SK-N-SH treated with all-trans-retinoic acid at 6 μM for 48 hours (cell line): ENCODE data around the gene RAD51B.

Source experiments
- ATAC-seq: fragments of 200-7000 bp; cut with Tn5 transposase; 3 replicates; pipeline ENCODE4 v1.9.1; 2020; ENCODE audit warnings: mild to moderate bottlenecking, moderate library complexity
- ARNTL ChIP-seq: fragments of 450-650 bp; formaldehyde crosslinking; IDR thresholded peaks from 2 replicates; pipeline ENCODE4 v1.5.0; 2020; ENCODE audit warnings: low read depth, mild to moderate bottlenecking, moderate library complexity, borderline replicate concordance
- BACH2 ChIP-seq: fragments of 250-450 bp; sonication (Bioruptor Pico); IDR thresholded peaks from 2 replicates; pipeline ENCODE4 v1.9.0; 2021; ENCODE audit warnings: mild to moderate bottlenecking, borderline replicate concordance
- CSDC2 ChIP-seq: fragments of 250-450 bp; sonication (Bioruptor Pico); IDR thresholded peaks from 2 replicates; pipeline ENCODE4 v1.5.0; 2020; ENCODE audit warnings: mild to moderate bottlenecking, moderate library complexity
- CSRNP3 ChIP-seq: fragments of 250-450 bp; sonication (Bioruptor Pico); IDR thresholded peaks from 2 replicates; pipeline ENCODE4 v1.5.1; 2021; ENCODE audit warnings: mild to moderate bottlenecking, moderate library complexity
- ESRRG ChIP-seq: fragments of 250-450 bp; sonication (Bioruptor Pico); IDR thresholded peaks from 2 replicates; pipeline ENCODE4 v1.6.1; 2021; ENCODE audit warnings: mild to moderate bottlenecking
- GLIS3 ChIP-seq: fragments of 250-450 bp; sonication (Bioruptor Pico); IDR thresholded peaks from 2 replicates; pipeline ENCODE4 v1.5.0; 2020; ENCODE audit warnings: mild to moderate bottlenecking, moderate library complexity
- ISL1 ChIP-seq: fragments of 250-450 bp; sonication (Bioruptor Pico); IDR thresholded peaks from 2 replicates; pipeline ENCODE4 v2.1.2; 2022; ENCODE audit warnings: mild to moderate bottlenecking, moderate library complexity
- OSR1 ChIP-seq: fragments of 250-450 bp; sonication (Bioruptor Pico); IDR thresholded peaks from 2 replicates; pipeline ENCODE4 v1.8.0; 2022; ENCODE audit warnings: moderate library complexity, mild to moderate bottlenecking, inconsistent platforms
- PPARA ChIP-seq: fragments of 250-450 bp; sonication (Bioruptor Pico); IDR thresholded peaks from 2 replicates; pipeline ENCODE4 v1.5.0; 2020; ENCODE audit warnings: mild to moderate bottlenecking, borderline replicate concordance
- RARB ChIP-seq: fragments of 250-450 bp; sonication (Bioruptor Pico); IDR thresholded peaks from 2 replicates; pipeline ENCODE4 v1.8.0; 2021; ENCODE audit warnings: mild to moderate bottlenecking, moderate library complexity
- SNAI2 ChIP-seq: fragments of 250-450 bp; sonication (Bioruptor Pico); IDR thresholded peaks from 2 replicates; pipeline ENCODE4 v1.5.0; 2020; ENCODE audit warnings: mild to moderate bottlenecking, moderate library complexity
- TCF4 ChIP-seq: fragments of 250-450 bp; sonication (Bioruptor Pico); IDR thresholded peaks from 2 replicates; pipeline ENCODE4 v1.8.0; 2021; ENCODE audit warnings: mild to moderate bottlenecking, moderate library complexity, borderline replicate concordance
- TOX ChIP-seq: fragments of 250-450 bp; sonication (Bioruptor Pico); IDR thresholded peaks from 2 replicates; pipeline ENCODE4 v1.8.0; 2021; ENCODE audit warnings: mild to moderate bottlenecking, moderate library complexity, borderline replicate concordance
- TSHZ2 ChIP-seq: fragments of 250-450 bp; sonication (Bioruptor Pico); IDR thresholded peaks from 2 replicates; pipeline ENCODE4 v1.5.0; 2020; ENCODE audit warnings: mild to moderate bottlenecking, moderate library complexity
- ZC3H10 ChIP-seq: fragments of 250-450 bp; sonication (Bioruptor Pico); IDR thresholded peaks from 2 replicates; pipeline ENCODE4 v1.5.1; 2021; ENCODE audit warnings: mild to moderate bottlenecking, moderate library complexity
- ZFP3 ChIP-seq: fragments of 250-450 bp; sonication (Bioruptor Pico); IDR thresholded peaks from 2 replicates; pipeline ENCODE4 v1.5.0; 2020; ENCODE audit warnings: mild to moderate bottlenecking, moderate library complexity
- ZFP30 ChIP-seq: fragments of 450-650 bp; formaldehyde crosslinking; IDR thresholded peaks from 2 replicates; pipeline ENCODE4 v1.5.0; 2022; ENCODE audit warnings: mild to moderate bottlenecking, moderate library complexity
- ZNF565 ChIP-seq: fragments of 450-650 bp; formaldehyde crosslinking; conservative IDR thresholded peaks from 2 replicates; pipeline ENCODE4 v1.5.0; 2020; ENCODE audit warnings: low read depth, mild to moderate bottlenecking, moderate library complexity
- ZNF70 ChIP-seq: fragments of 450-650 bp; formaldehyde crosslinking; IDR thresholded peaks from 2 replicates; pipeline ENCODE4 v1.5.0; 2020; ENCODE audit warnings: mild to moderate bottlenecking, moderate library complexity
- ZNF8 ChIP-seq: fragments of 450-650 bp; formaldehyde crosslinking; IDR thresholded peaks from 2 replicates; pipeline ENCODE4 v1.5.0; 2020; ENCODE audit warnings: mild to moderate bottlenecking, moderate library complexity
- TF ChIP-seq, protein P1 (sequence below): fragments of 250-450 bp; sonication (Bioruptor Pico); IDR thresholded peaks from 2 replicates; pipeline ENCODE4 v1.8.0; 2020; ENCODE audit warnings: mild to moderate bottlenecking, moderate library complexity, borderline replicate concordance
- TF ChIP-seq, protein P2 (sequence below): fragments of 250-450 bp; sonication (Bioruptor Pico); IDR thresholded peaks from 2 replicates; pipeline ENCODE4 v1.5.1; 2020; ENCODE audit warnings: low read depth, mild to moderate bottlenecking, moderate library complexity
- TF ChIP-seq, protein P3 (sequence below): fragments of 250-450 bp; sonication (Bioruptor Pico); IDR thresholded peaks from 2 replicates; pipeline ENCODE4 v1.8.0; 2021; ENCODE audit warnings: low read depth, mild to moderate bottlenecking, moderate library complexity, borderline replicate concordance

RAD51B gene

DNA sequence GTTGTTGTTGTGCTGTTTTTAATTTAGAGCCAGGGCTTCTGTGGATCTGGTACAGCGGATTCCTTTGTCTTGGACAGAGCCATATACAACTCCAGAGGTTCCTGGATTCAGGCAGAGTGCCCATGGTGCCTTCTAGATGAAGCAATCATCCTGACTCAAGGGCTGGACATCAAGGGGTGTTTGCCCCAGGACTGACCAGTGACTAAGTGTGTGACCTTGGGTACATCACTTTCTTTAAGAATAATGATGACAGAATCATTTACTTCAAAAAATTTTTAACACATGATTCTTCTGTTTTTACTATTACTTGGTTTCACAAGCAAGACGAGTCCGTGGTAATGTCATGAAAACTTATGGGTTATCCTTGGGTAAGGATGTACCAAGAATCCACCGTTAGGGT lies 576.0 kb downstream of the RAD51B start:
- ATAC-seq: no peak
- no peak for TF ChIP-seq TCF4 (CRISPR knock-in tag)
- TF ChIP-seq ISL1 (CRISPR knock-in tag): no peak
- TF ChIP-seq, protein P1, sequence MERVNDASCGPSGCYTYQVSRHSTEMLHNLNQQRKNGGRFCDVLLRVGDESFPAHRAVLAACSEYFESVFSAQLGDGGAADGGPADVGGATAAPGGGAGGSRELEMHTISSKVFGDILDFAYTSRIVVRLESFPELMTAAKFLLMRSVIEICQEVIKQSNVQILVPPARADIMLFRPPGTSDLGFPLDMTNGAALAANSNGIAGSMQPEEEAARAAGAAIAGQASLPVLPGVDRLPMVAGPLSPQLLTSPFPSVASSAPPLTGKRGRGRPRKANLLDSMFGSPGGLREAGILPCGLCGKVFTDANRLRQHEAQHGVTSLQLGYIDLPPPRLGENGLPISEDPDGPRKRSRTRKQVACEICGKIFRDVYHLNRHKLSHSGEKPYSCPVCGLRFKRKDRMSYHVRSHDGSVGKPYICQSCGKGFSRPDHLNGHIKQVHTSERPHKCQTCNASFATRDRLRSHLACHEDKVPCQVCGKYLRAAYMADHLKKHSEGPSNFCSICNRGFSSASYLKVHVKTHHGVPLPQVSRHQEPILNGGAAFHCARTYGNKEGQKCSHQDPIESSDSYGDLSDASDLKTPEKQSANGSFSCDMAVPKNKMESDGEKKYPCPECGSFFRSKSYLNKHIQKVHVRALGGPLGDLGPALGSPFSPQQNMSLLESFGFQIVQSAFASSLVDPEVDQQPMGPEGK (CRISPR knock-in tag): no peak
- no peak for TF ChIP-seq ZFP3 (CRISPR knock-in tag)
- TF ChIP-seq SNAI2: no peak
- no peak for TF ChIP-seq ZFP30
- TF ChIP-seq ZNF565 (CRISPR knock-in tag): no peak
- TF ChIP-seq CSDC2 (CRISPR knock-in tag): no peak
- TF ChIP-seq OSR1 (CRISPR knock-in tag): no peak
- no peak for TF ChIP-seq ZNF8 (CRISPR knock-in tag)

GRCh38 chr14:68396461-68396860 lies 576.9 kb downstream of the RAD51B start:
- TF ChIP-seq ZNF8 (CRISPR knock-in tag) (no peak), ARNTL (no peak), PPARA (CRISPR knock-in tag) (no peak), RARB (no peak), TSHZ2 (no peak), ESRRG (CRISPR knock-in tag) (no peak), ZNF565 (CRISPR knock-in tag) (no peak), GLIS3 (CRISPR knock-in tag) (no peak), SNAI2 (no peak), OSR1 (CRISPR knock-in tag) (no peak), ISL1 (CRISPR knock-in tag) (no peak)
- TF ChIP-seq, protein P2, sequence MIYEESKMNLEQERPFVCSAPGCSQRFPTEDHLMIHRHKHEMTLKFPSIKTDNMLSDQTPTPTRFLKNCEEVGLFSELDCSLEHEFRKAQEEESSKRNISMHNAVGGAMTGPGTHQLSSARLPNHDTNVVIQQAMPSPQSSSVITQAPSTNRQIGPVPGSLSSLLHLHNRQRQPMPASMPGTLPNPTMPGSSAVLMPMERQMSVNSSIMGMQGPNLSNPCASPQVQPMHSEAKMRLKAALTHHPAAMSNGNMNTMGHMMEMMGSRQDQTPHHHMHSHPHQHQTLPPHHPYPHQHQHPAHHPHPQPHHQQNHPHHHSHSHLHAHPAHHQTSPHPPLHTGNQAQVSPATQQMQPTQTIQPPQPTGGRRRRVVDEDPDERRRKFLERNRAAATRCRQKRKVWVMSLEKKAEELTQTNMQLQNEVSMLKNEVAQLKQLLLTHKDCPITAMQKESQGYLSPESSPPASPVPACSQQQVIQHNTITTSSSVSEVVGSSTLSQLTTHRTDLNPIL: no peak
- ATAC-seq: no peak

- no peak for ATAC-seq
- TF ChIP-seq ZFP30 (no peak), TCF4 (CRISPR knock-in tag) (no peak), BACH2 (CRISPR knock-in tag) (no peak), ISL1 (CRISPR knock-in tag) (no peak), CSDC2 (CRISPR knock-in tag) (no peak), RARB (no peak), OSR1 (CRISPR knock-in tag) (no peak), ZNF565 (CRISPR knock-in tag) (no peak), TOX (CRISPR knock-in tag) (no peak)
- TF ChIP-seq, protein P3, sequence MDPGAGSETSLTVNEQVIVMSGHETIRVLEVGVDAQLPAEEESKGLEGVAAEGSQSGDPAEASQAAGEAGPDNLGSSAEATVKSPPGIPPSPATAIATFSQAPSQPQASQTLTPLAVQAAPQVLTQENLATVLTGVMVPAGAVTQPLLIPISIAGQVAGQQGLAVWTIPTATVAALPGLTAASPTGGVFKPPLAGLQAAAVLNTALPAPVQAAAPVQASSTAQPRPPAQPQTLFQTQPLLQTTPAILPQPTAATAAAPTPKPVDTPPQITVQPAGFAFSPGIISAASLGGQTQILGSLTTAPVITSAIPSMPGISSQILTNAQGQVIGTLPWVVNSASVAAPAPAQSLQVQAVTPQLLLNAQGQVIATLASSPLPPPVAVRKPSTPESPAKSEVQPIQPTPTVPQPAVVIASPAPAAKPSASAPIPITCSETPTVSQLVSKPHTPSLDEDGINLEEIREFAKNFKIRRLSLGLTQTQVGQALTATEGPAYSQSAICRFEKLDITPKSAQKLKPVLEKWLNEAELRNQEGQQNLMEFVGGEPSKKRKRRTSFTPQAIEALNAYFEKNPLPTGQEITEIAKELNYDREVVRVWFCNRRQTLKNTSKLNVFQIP (CRISPR knock-in tag): no peak
- TF ChIP-seq, protein P2: no peak
Measured at GRCh38 chr14:68397371-68397811, 577.8 kb downstream of the RAD51B start.

DNA sequence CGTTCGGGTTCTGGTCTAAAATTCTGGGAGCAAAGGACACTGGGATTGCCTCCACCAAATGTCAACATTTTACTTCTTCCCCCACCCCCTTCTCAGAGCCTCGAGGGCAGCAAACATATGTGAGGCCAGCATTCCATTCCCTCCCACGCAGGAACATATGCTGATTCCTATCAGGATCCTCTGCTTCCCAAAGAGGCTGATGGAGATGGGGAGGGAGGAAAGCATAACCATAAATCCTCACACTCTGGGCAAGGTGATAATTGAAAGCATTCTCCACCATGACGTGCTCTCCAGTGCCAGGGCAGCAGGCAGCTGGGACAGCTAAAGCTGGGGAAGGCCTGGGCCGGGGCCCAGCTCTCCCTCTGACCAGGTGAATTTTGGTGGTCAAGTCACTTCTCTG lies 578.2 kb downstream of the RAD51B start:
- ATAC-seq: peak; percentile 76
- TF ChIP-seq CSRNP3 (CRISPR knock-in tag) (no peak), ZC3H10 (CRISPR knock-in tag) (no peak), GLIS3 (CRISPR knock-in tag) (no peak), ZNF70 (CRISPR knock-in tag) (no peak), SNAI2 (peak; percentile 67; the same call in 1 of the 2 replicates)
- TF ChIP-seq, protein P2: no peak
- TF ChIP-seq, protein P3 (CRISPR knock-in tag): no peak
